ENCODE results near the gene GALNT2.

Gene GALNT2

GRCh38 chr1:230277201-230278025 is 210.4 kb downstream of the GALNT2 start:
- no peak for DNase-seq (ENCODE audit: low read depth in 2 of 2)

DNA sequence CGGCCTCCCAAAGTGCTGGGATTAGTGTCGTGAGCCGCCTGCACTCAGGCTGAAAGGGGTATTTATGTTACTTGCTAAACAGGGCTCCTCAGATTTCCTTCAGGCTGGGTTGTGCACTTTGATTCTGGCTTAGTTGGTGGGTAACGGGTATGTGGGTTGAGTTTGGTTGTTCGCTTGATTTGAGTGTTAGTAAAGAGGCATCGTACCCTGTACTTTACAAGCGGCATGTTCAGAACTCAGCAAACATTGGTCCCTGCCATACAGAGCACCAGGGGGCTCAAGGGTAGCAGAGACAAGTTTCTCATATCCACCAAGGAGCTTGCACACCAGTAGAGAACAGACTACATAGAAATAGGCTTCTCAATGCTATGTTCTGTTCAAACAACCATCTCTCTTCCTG is 211.3 kb downstream of the GALNT2 start:
- no peak for DNase-seq (ENCODE audit: low read depth in 2 of 2)

- no peak for DNase-seq (ENCODE audit: low read depth in 2 of 2)
Measured at GRCh38 chr1:230278871-230279582, 212.0 kb downstream of the GALNT2 start.

DNA sequence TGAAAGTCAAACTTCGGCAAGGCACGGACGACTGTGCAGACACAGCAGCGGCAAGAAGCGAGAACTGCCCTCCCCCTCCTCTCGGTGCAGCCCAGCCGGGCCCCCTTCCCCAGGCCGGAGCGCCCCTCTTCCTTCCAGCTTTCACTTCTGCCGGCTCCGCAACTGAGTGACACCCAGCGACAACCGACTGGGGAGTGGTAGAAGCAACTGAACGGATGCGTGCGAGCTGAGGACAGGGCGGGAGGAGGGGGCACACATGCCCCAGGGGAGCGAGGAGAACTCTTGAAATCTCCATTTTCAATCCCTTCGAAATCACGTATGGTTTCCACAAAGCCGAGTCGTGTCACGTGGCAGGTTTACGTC is 212.5 kb downstream of the GALNT2 start:
- DNase-seq (ENCODE audit: low read depth in 2 of 2), result no peak

DNA sequence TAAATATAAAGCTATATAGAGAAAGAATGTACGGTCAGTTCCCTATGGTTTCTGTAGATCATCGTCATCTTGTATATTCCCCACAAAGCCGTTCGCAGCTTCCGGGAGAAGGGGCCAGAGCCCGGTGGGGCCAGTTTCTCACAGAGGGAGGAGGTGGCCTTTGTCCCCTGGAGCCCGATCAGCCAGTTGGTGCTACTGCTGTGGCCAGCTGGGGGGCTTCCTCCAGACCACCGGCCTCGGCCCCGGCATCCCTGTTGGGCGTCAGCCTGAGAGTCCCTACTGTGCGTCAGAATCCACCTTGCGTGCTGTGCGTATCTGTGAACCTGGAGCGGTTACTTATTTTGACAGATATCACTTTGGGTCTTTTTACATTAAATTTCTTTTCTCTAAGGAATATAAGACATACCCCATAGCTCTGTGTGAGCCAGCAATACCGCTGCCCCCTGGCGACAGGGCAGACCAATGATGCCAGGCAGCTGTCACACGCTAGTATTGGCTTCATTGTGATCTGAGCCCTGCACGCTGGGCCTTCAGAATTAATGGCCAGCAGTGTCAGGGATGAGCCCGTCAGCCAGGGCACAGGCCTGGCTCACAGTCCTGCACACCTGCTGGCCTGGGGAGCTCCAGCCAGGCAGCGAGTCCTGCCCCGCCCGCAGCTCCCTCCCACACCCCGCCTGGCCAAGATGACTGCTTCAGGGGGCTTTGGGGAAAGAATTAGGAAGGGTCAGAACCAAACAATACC is 213.2 kb downstream of the GALNT2 start:
- no peak for DNase-seq (ENCODE audit: low read depth in 2 of 2)

DNA sequence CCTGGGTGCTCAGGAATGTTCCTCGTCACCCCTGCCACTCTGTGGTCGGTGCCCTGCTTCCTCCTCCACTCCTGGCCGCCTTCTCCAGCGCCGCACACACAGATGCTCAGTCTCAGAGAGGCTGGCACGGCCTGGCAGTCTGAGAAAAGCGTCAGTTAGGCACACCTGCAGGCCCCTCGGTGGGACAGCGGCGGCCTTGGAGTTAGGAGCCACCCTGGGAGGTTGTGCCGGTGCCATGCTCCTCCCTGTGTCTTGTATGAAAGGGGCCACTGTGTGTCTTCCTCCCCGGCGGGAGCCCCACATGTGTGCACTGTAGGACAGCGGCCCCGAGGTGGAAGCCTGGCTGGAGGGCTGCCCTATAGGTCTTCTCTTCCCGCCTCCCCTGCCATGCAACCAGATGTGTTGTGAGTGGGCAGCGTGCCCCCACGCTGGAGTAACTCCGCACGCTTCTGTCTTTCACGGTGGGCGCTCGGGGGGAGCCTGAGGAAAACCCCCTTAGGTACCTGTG is 213.9 kb downstream of the GALNT2 start:
- no peak for DNase-seq (ENCODE audit: low read depth in 2 of 2)

DNA sequence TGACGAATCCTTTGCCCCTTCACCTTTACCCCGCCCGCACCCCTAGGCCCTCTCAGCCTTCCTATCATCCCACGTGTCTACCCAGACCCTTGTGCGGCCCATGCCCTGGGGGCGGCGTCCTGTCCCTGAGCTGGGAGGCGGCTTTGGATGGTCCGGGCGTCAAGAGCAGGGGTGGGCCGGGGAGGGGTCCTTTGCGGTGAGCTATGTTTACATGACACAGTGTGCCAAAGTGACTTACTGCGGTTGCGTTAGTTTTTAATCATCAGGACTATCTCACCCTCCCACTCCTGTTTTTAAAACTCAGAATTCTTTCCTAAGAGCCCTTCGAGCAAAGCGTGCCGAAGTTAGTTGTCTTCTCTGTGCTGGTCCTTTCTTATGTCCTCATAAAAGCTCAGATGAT is 214.5 kb downstream of the GALNT2 start:
- no peak for DNase-seq (ENCODE audit: low read depth in 2 of 2)

DNA sequence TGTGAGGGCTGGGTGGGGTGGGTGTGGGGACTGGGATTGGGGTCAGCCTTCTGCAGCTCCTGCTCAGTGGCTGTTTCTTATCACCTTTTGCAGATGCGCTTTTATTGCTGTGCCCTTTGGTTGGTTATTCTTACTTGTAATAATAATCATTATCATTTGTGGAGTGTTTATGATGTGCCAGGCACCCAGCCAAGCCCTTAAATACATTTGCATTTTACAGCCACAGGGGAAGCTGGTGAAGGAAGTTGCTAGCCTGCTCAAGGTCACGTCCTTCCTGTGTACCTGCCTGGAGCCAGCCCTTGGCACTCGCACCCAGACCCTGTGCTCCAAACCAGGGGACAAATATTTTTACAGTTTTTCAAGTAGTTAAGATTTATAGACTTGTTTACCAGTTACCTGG is 215.1 kb downstream of the GALNT2 start:
- DNase-seq (ENCODE audit: low read depth in 2 of 2), result no peak

- DNase-seq (ENCODE audit: low read depth in 2 of 2), result no peak
Measured at GRCh38 chr1:230283678-230284077, 216.6 kb downstream of the GALNT2 start.

DNA sequence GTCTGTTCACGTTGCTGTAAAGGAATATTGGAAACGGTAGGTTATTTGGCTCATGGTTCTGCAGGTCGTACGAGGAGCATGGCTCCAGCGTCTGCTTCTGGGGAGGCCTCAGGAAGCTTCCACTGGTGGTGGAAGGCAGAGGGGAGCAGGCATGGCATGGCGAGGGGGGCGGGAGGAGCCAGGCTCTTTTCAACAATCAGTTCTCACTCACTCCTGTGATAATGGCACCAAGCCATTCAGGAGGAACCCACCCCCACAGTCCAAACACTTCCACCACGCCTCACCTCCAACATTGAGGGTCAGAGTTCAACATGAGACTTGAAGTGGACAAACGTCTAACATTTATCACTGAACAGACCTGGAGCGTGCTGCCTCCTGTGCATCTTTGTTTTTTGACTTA is 217.9 kb downstream of the GALNT2 start:
- no peak for DNase-seq (ENCODE audit: low read depth in 2 of 2)

DNA sequence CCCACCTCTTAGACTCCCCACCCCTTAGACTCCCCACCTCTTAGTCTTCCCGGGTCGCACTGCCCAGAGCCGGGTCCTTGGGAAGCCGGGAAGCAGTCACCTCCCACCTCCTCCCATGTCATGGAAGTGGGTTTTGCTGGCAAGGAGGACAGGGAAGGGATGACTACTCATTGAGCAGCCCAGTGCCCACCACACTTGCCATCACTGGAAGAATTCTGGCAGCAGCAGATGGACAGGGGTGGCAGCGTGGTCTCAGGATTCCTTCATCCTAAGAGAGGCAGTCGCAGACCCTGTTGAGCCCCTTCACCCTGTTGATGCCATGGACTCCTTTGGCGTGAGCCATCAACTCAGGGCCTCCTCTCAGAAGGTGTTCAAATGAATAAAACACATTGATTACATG is 218.3 kb downstream of the GALNT2 start:
- DNase-seq (ENCODE audit: low read depth in 2 of 2), result no peak

GRCh38 chr1:230286166-230286889 is 219.3 kb downstream of the GALNT2 start:
- no peak for DNase-seq (ENCODE audit: low read depth in 2 of 2)

DNA sequence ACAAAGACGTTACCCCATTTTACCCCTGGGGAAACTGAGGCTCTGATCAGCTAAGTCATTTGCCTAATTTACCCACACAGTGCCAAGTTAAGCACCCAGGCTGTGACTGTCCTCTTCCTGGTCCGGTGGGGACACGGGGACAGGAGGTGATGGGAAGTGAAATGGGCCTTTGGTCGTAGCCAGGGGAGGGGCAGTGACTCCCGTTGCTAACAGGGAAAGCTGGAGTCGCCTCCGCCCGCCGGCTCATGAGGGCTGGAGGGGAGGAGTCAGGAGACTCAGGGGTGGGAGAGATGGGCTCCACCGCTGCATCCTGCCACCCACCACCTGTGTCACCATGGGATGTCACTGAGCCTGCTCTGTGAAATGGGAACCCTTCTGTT is 219.8 kb downstream of the GALNT2 start:
- DNase-seq (ENCODE audit: low read depth in 2 of 2), result no peak

GRCh38 chr1:230287674-230288315 is 220.8 kb downstream of the GALNT2 start:
- no peak for DNase-seq (ENCODE audit: low read depth in 2 of 2)

DNA sequence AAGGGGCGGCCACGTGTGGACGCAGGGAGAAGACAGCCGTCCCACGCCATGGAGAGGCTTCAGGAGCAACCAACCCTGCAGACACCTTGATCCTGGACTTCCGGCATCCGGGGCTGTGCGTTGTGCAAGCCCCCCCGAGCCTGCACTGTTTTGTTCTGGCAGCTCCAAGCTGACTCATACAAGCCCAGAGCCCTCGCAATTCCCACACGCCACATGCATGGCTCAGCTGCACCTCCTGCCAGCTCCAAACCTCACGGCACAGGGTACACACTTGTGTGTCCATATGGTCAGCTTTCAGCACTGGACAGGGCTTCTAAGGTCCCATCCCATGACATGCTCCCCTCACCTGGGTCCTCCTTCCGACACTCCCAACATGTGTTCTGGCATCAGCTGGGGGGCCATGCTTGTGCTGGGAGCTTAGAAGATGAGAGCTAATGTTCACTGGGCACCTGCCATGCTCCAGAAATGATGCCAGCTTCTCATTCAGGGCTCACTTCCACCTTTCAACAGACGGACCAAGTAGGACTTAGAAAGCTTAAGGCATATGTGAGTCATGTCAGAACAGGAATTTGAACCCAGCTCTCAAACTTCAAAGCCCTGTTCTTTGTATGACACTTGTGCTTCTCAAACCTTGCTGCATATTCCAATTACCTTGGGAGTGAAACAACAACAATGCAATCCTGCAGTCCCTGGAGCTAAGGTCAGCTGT is 221.8 kb downstream of the GALNT2 start:
- DNase-seq (ENCODE audit: low read depth in 2 of 2), result no peak

DNA sequence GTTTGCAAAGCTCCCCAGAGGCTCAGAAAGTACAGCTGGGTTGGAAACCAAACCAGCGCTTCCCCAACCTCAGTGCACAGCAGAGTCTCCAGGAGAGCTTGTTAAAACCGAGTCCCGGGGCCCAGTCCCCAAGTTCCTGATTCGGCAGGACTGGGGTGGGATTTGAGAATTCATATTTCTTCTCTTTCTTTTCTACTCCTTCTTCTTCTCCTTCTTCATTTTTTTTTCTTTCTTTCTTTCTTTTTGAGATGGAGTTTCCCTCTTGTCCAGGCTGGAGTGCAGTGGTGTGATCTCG is 222.3 kb downstream of the GALNT2 start:
- DNase-seq (ENCODE audit: low read depth in 2 of 2), result no peak

DNA sequence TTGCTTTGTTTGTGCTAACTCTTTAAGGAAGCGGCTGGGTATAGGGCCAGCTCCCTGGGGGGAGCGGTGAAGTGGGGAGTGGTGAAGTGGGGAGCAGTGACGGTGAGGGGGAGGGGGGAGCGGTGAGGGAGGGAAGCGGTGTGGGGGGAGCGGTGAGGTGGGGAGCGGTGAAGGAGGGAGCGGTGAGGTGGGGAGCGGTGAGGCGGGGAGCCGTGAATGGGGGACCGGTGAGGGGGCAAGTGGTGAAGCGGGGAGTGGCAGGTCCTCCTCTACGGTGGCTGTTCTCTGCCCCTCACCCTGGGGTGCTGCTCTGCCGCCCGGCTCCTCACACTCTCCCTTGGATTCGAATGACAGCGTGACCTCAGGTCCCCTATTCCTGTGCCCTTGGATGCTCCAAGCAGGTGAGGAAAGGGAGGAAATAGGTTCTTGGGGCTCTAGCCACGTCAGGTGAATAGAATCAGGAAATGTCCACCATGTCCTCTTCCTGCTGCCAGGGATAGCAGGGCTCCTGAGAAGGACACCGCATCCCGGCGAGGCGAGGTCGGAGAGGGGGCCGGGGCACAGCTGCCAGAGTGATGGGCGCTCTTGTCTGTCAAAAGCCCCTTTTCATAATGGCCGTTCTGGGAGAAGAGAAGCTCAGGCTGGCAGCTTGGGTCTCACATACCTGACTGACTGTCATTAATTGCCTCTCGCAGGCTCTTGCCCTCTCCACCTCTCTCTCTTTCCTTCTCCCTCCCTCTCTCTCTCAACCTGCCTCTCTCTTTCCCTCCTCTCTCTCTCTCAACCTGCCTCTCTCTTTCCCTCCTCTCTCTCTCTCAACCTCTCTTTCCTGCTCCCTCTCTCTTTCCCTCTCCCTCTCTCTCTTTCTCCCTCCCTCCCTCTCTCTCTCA is 224.9 kb downstream of the GALNT2 start:
- no peak for DNase-seq (ENCODE audit: low read depth in 2 of 2)

GRCh38 chr1:230292689-230293389 is 225.8 kb downstream of the GALNT2 start:
- no peak for DNase-seq (ENCODE audit: low read depth in 2 of 2)

- DNase-seq (ENCODE audit: low read depth in 2 of 2), result no peak
Measured at GRCh38 chr1:230293390-230293700, 226.3 kb downstream of the GALNT2 start.

Data from stimulated activated CD4-positive, alpha-beta T cell treated with anti-CD3 and anti-CD28 coated beads, Interleukin-1b, Interleukin-23, amount 100 ng/mL, for 1 hour (primary cell).